ENCODE results near the gene PRND. TPM values are rescaled to one million over a fixed set of nuclear protein-coding genes. Genes with fewer than 3 reads are reported as not detected.

PRND gene
- total and polyA plus RNA-seq, 2 experiments from 2014 or later, result 0.10 TPM; not detected in 1

GRCh38 chr20:4685923-4686221 is 35.8 kb upstream of the PRND start:
- H3K36me3 ChIP-seq (ENCODE audit: insufficient read depth), result no peaks in the 10 kb centered on the region
- Mint-ChIP-seq H3K27ac (peak overlapping the region; percentile 31; the same call in 1 of the 2 replicates), H3K36me3 (ENCODE audit: low read depth) (no peaks in the 10 kb centered on the region; the same call in 2 of the 3 replicates), H3K4me3 (peak overlapping the region; percentile 79), H3K27me3 (ENCODE audit: insufficient read depth, low read depth, poor library complexity) (peaks cover 24% of the 10 kb centered on the region), H3K4me1 (peaks cover 45% of the 10 kb centered on the region), H3K9me3 (no peaks in the 10 kb centered on the region)
- H3K4me1 ChIP-seq (ENCODE audit: insufficient read depth), result peaks cover 22% of the 10 kb centered on the region
- peaks cover 9% of the 10 kb centered on the region for H3K27me3 ChIP-seq (ENCODE audit: insufficient read depth)
- ATAC-seq (no peak), DNase-seq (ENCODE audit: low spot score) (no peak)
- no peak for TF ChIP-seq ZNF331 (CRISPR knock-in tag; IDR thresholded peaks at IDR 0.05; ENCODE audit: low read depth)
- TF ChIP-seq, protein P1, sequence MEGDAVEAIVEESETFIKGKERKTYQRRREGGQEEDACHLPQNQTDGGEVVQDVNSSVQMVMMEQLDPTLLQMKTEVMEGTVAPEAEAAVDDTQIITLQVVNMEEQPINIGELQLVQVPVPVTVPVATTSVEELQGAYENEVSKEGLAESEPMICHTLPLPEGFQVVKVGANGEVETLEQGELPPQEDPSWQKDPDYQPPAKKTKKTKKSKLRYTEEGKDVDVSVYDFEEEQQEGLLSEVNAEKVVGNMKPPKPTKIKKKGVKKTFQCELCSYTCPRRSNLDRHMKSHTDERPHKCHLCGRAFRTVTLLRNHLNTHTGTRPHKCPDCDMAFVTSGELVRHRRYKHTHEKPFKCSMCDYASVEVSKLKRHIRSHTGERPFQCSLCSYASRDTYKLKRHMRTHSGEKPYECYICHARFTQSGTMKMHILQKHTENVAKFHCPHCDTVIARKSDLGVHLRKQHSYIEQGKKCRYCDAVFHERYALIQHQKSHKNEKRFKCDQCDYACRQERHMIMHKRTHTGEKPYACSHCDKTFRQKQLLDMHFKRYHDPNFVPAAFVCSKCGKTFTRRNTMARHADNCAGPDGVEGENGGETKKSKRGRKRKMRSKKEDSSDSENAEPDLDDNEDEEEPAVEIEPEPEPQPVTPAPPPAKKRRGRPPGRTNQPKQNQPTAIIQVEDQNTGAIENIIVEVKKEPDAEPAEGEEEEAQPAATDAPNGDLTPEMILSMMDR (conservative IDR thresholded peaks at IDR 0.05; ENCODE audit: low read depth in 2 of 2), result no peak
- TF ChIP-seq EZH2 (IDR thresholded peaks at IDR 0.05; ENCODE audit: low read depth, unreplicated experiment), result no peak
- no peak for TF ChIP-seq EZH2phosphoT487 (IDR thresholded peaks at IDR 0.05; ENCODE audit: unreplicated experiment)
- TF ChIP-seq STAT1 (IDR thresholded peaks at IDR 0.05; ENCODE audit: unreplicated experiment), result no peak
- TF ChIP-seq POLR2AphosphoS5 (IDR thresholded peaks at IDR 0.05; ENCODE audit: low read depth), result no peak
- TF ChIP-seq, protein P2, sequence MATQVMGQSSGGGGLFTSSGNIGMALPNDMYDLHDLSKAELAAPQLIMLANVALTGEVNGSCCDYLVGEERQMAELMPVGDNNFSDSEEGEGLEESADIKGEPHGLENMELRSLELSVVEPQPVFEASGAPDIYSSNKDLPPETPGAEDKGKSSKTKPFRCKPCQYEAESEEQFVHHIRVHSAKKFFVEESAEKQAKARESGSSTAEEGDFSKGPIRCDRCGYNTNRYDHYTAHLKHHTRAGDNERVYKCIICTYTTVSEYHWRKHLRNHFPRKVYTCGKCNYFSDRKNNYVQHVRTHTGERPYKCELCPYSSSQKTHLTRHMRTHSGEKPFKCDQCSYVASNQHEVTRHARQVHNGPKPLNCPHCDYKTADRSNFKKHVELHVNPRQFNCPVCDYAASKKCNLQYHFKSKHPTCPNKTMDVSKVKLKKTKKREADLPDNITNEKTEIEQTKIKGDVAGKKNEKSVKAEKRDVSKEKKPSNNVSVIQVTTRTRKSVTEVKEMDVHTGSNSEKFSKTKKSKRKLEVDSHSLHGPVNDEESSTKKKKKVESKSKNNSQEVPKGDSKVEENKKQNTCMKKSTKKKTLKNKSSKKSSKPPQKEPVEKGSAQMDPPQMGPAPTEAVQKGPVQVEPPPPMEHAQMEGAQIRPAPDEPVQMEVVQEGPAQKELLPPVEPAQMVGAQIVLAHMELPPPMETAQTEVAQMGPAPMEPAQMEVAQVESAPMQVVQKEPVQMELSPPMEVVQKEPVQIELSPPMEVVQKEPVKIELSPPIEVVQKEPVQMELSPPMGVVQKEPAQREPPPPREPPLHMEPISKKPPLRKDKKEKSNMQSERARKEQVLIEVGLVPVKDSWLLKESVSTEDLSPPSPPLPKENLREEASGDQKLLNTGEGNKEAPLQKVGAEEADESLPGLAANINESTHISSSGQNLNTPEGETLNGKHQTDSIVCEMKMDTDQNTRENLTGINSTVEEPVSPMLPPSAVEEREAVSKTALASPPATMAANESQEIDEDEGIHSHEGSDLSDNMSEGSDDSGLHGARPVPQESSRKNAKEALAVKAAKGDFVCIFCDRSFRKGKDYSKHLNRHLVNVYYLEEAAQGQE (IDR thresholded peaks at IDR 0.05; ENCODE audit: unreplicated experiment), result no peak
- TF ChIP-seq CREB1 (CRISPR knock-in tag; IDR thresholded peaks at IDR 0.05; ENCODE audit: low read depth), result no peak
- no peak for TF ChIP-seq JUNB (IDR thresholded peaks at IDR 0.05; ENCODE audit: unreplicated experiment)
- no peak for TF ChIP-seq ZNF462 (CRISPR knock-in tag; IDR thresholded peaks at IDR 0.05)
- no peak for TF ChIP-seq NANOG (IDR thresholded peaks at IDR 0.05; ENCODE audit: borderline replicate concordance)
- TF ChIP-seq ETS1 (IDR thresholded peaks at IDR 0.05), result no peak
- no peak for TF ChIP-seq ZNF114 (CRISPR knock-in tag; IDR thresholded peaks at IDR 0.05)
- H3K27ac ChIP-seq (ENCODE audit: low read depth), result peak overlapping the region; percentile 47; the same call in 1 of the 2 replicates
- H2AFZ ChIP-seq, result peak overlapping the region; percentile 72
- H3K4me3 ChIP-seq, result peak overlapping the region; percentile 76
- H3K79me2 ChIP-seq (replicated peaks; ENCODE audit: insufficient read depth), result peaks cover 6% of the 10 kb centered on the region
- H3F3A ChIP-seq (replicated peaks; ENCODE audit: low read depth), result peaks cover 5% of the 10 kb centered on the region; the same call in 1 of the 2 replicates
- peak overlapping the region; percentile 83 for H3K4me2 ChIP-seq
- H3K9me2 ChIP-seq (ENCODE audit: insufficient read depth), result no peaks in the 10 kb centered on the region
- no peaks in the 10 kb centered on the region for H4K20me1 ChIP-seq (replicated peaks; ENCODE audit: insufficient read depth)
